Stimulated activated CD8-positive, alpha-beta memory T cell treated with anti-CD3 and anti-CD28 coated beads, Interleukin-15, amount 100 ng/mL, for 1 hour (primary cell): ENCODE data around the gene FSTL5.

Source experiments
- DNase-seq: peaks from one replicate; pipeline ENCODE4 v3.0.0-alpha.2; 2020; ENCODE audit warnings: low read depth

Gene FSTL5

DNA sequence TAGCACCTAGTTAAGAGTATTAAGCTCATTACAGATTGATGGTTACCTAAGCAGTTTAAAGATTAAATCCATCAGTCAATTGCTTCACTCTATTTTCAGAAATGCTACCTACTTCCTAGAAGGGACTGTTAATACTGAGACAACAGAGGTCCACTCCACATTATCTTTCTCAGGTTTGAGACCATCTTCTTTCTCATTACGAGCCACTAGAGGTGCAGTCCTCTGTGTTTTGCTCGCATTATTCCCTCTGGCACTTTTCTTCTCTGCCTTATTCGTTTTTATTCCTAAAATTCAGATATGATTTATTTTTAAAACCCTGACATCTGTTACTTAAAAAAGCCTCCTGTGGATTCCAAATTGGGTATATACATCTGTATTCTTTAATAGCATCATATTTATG is 459.1 kb downstream of the FSTL5 start:
- DNase-seq = no peak

DNA sequence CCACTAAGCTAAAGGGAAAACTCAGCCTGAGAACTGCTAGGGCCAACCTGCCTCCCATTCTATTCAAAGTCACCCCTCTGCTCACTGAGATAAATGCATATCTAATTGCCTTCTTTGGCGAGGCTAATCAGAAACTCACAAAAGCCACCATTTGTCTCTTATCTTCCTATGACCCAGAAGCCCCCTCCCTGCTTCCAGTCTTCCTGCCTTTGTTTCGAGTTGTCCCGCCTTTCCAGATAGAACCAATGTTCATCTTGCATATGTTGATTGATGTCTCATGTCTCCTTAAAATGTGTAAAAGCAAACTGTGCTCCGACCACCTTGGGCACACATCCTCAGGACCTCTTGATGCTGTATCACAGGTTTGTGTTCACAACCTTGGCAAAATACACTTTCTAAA is 459.8 kb downstream of the FSTL5 start:
- no peak for DNase-seq

DNA sequence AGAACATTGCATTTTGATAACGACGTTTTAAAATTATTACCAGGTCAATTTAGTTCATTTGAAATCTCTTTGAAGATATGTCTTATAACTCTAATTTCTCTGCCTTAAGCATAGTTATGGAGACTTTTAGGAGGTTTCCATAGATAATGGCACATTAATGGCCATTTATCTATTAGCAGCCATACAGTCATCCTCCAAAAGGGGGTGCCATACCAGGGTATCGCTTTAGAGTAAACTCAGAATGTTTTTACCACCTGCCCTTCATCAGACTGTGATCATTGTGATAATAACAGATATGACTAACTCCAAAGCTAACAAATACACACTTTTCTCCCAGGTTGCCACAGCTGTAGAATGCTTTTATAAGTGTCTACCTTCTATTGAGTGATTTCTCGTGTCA is 461.5 kb downstream of the FSTL5 start:
- DNase-seq = no peak

DNA sequence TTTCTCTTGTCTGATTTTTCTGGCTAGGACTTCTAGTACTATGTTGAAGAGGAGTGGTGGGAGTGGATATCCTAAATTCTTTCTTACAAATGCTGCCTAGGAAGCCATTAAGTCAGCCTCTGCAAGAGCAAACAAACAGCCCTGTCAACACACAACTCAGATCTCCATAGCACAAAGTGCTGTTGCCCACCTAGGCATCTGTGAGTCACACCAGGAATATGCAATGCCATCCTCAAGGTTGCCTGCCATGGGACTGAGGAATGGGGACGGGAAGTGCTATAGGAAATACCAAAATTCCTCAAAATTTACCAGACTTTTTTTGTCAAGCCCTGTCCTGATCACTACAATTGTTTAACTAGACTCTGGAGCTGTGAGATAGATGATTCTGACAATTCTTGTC is 466.9 kb downstream of the FSTL5 start:
- DNase-seq = no peak

DNA sequence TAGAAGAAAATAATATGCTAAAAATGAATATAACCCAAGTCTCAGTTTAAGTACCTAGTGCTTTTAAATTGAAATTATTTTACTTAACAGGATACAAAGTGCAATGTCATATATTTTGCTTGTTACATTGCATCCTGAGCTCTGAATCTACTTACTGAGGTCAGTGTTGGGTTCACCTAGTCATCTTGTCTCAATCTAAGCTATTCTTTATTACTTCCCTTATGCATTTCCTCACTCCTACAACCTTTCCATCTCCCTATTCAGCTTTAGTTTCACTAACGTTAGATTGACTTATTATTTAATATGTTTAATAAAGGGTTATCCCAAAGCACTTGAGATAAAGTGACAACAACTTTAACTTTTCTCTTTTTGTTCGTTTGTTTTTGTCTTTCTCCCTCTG is 483.7 kb downstream of the FSTL5 start:
- no peak for DNase-seq

DNA sequence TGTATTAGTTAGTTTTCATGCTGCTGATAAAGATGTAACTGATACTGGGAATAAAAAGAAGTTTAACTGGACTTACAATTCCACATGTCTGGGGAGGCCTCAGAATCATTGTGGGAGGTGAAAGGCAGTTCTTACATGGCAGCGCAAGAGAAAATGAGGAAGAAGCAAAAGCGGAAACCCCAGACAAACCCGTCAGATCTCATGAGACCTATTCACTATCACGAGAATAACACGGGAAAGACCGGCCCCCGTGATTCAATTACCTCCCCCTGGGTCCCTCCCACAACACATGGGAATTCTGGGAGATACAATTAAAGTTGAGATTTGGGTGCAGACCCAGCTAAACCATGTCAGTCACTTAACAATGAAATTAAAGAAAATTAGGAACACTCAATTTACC is 499.1 kb downstream of the FSTL5 start:
- no peak for DNase-seq

DNA sequence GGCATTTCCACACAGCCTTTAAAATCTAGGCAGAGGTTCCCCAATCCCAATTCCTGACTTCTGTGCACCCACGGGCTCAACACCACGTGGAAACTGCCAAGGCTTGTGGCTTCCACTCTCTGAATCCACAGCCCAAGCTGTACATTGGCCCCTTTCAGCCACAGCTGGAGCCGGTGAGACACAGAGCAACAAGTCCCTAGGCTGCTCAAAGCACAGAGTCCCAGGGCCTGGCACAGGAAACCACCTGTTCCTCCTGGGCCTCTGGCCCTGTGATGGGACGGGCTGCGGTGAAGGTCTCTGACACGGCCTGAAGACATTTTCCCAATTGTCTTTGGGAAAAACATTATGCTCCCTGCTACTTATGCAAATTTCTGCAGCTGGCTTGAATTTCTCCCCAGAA is 500.0 kb downstream of the FSTL5 start:
- DNase-seq = no peak

DNA sequence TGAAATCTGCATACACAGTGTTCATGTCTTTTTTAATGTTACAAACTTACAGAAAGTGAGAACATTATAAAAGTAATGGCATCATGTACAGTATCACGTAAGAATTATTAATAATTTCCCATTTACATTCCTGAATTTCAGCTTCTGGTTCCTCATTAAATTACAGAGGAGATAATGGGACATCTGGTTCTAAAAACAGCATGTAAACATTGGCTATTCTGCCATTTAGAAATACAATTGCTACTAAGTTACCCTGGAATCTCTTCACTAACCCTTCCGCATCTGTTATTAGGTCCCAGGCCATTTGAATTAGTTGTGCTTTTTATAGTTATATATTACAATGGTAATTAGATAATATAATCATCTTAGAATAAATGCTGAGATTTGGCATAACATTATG is 505.1 kb downstream of the FSTL5 start:
- no peak for DNase-seq

DNA sequence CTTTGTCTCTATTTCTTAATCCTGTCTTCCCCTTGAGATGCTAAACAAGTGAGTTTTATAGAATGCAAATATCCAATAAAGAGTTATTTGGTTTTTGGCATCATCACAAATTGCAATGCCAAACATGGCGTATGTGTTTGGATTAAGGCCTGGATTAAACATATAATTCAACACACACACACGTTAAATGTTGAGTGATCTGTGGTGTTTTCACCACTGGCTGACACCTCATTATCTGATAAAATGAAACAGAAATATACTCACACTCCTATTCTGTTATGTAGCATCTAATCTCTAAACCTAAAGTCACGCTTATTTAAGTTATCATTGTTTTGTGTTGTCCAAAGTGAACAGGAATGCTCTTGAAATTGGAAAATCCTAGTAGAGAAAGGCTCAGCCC is 506.2 kb downstream of the FSTL5 start:
- no peak for DNase-seq

DNA sequence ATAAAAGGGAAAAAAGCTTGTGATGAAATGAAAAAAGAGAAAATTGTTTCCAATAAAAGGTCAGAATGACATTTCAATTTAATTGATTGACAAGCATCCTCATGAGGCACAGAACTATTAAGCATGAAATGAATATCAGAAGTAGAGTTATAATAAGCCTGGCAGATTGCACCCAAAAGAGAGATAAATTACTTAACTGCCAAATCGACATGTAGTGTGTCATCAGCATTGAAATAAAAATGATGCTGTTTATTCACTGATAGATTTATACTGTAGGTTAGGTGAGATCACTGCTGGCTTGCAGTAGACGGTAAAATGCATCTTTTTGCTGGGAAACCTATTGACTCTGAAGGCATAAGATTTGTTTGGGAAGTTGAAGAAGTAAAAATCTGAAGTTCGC is 507.2 kb downstream of the FSTL5 start:
- DNase-seq = no peak

DNA sequence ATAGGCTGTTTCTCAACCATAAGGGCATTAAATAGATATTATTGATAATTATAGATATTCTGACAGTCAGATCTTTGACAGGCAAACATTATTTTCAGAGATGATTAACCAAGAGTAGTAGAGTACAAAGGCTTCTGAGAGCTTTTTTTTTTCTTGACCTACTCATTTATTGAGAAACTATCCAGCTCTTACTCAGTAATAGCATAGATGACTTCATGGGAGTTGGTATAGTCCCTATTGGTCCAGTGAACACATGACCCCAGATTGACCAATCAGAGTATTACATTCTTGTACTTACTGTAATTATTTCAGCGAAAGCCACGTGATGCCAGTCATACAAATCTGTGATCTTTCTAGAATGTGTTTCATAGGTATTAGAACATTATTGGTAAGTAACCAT is 508.7 kb downstream of the FSTL5 start:
- no peak for DNase-seq

DNA sequence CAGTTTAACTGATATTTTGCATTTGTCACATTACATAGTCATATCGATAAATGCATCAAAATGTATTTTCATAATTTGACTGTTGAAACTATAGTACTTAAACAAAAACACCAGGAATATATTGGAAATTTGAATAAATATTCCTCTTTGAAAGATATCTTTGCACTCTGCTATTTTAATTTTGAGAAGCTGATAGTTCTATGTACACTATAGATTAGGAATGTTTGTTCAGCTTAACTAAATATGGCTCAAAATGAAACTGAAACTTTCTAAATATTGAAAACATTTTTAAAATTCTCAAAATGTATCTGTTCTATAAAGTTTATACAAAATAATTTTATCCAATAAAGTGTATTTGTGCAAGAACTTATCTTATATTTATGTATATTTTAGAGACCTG is 510.1 kb downstream of the FSTL5 start:
- DNase-seq = no peak

DNA sequence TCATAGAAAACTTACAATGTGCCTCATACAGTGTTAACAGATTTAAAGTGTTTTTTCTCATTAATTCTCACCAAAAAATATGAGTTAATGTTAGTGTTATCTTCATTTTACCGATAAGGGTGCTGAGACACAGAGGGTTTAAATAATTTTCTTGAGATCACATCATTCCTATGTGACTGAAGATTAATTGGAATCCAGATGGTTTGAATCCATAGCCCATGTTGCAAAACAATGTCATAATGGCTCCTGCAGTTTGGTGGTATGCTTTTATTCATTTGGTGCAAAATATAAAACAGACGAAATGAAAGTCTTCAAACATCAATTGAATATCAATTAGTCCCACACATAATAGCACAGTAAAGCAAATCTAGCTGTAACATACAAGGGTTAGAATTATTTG is 512.2 kb downstream of the FSTL5 start:
- no peak for DNase-seq

DNA sequence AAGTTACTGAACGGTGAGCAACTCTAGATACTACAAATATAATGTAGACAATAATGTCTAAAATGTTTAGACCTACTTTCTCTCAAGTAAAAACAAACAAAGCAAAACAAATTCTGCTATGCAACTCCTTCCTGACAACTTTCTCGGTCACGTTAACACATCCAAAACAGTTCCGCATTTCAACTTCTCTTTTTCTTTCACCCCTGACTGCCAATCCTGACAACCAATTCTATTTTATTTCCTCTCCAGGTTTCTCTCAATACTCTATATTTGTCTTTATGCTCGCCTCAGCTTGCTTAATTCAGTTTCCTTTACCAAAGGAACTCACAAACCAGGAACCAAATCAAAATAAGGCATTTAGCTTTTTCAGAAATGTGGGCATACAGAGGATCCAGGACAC is 513.0 kb downstream of the FSTL5 start:
- DNase-seq = no peak

DNA sequence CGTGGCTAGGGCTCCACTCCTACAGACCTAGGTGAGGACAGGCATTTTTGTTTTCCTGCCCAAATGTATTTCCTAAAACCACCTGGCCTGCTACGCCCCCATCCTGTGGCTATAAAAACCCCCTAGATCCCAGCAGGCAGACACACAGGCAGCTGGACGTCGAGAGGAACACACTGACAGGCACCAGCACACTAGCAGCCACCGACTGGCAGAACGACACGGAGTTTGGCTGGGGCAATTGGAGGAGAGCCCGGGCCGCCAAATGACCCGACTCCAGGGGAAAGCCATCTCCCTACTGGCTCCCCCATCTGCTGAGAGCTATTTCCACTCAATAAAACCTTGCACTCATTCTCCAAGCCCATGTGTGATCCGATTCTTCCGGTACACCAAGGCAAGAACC is 516.0 kb downstream of the FSTL5 start:
- DNase-seq = no peak

DNA sequence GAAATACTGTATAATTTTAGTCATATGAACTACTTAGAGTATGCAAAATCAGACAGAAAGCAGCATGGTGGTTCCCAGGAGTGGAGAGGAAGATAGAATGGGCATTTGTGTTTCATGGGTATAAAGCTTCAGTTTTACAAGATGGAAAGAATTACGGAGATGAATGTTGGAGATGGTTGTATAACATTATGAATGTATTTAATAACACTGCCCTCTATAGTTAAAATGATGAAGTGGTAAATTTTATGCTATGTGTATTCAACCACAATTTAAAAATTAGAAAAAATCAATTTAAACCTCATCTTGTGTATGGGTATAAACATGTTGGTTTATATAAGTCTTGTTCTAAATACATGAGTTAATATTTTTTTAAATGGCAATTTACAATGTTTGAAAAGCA is 521.1 kb downstream of the FSTL5 start:
- DNase-seq = no peak

DNA sequence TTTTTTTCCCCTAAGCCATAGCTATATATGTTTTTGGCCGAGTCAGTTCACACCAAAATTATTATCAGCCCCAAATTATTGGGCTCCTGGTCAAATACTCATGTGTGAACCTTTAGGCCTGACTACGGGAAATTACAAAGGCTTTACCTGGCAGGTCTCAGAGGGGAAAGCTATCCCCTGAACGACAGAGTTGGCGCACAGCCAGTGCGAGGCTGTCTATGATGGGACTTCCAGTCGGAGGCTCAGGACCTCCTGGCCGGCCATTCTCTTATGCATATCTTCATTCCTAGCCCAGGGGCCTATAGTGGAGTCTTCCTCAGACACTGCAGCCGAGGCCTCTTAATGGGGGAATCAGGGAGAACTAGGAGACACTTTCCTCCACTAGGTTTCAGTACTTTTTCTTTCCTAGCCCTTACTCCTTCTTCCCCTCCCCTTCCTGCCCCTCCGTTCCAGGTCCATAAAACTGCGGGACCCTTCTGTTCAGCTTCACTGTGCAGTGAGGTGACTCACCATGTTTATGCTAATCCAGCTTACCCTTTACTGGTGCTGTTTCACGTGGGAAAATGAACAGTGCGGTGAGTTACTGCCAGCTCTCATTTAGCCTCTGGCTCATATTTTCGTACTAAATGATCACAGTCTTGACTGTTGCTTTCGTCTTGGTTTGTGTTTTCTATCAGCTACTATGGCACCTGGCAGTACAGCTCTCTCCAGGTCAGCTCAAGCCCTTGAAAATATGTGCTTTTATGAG is 533.9 kb downstream of the FSTL5 start:
- no peak for DNase-seq

DNA sequence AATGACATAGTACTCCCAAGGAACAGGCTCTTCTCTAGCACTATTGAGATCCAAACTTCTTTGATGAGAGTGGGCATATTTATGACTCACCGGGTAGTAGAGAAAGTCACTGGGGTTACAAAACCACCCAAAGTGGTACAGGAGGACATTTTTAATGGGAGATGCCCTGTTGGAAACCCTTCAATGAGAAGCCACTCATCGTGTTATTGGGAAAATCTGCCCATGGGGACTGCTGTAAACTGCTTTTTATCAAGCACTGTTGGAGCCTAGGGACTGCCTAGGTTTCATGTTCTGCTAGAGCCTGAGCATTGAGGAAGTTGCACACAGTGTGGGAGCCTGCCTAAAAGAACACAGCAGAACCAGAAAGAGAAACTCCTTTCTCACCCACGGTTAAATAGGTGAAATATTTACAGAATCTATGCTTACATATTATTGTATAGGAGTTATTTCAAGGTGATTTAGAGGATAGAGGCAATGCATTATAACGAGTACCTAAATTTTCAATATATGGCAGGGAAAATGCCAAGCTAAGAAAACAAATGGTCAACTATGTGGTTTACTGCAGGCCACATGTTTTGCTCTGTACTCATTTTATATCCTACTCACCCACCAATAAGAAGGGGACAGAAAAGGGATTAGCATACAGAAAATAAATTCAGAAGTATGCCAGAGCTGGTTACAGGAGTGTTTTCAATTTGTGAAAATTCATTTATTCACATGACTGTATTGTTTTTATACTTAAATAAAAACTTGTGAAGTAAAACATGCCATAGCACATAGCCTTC is 559.1 kb downstream of the FSTL5 start:
- DNase-seq = no peak

DNA sequence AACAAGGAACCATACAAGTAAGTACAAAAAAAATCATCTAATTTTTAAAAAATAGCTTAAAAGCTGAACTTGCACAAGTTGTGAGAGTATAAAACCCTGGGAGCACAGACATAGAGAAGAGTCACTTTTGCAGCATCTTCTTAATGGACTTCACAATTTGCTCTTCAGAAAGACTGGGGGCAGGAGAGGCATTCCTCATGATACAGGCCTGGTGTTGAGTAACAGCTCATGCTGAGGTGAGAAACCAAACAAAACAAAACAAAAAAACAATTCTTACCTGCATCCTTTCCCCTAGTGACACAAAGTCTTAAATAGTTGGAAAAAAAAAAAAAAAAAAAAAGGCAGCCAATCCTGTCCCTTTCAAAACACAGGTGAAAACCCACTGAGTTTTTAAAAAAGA is 562.8 kb downstream of the FSTL5 start:
- no peak for DNase-seq

DNA sequence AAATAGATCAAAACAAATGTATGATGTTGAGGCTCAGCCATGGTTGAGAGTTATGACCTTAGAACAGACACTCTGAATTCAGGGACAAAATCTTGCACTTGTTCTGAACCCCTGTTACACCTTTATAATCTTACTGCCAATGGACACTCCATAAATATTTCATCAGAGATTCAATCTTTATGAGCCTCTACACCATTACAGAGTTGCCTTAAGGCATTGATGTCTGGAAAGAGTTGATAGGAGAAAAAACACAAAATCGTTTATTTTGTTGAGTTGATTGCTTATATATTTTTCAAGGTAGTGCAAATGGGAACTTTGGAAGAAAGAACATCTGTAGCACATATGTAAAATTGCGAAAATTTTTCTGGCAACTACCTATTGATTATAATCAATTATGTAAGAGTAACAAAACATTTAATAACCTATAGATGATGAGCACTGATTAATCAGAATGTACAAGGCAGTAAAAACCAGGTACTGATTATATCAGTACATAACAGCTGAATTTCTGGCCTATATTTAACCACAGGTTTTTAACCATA is 568.5 kb downstream of the FSTL5 start:
- no peak for DNase-seq

DNA sequence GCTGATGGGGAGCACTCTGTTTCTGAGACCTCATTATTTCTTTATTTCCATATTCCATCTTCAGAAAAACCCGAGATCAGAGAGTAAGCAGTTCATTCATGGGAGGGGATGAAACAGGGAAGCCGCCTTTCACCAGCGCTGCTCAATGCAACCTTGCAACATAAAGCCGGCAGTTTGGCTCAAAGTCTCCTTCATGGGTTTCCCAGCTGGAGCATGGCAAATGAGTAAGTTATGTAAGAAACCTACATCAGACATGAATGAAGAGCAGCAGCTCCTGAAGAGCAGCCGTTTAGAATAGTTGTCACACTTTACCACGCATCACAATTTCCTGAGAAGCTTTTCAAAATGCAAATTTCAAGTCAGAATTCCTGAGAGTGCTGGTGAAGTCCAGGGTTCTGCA is 578.8 kb downstream of the FSTL5 start:
- DNase-seq = no peak

DNA sequence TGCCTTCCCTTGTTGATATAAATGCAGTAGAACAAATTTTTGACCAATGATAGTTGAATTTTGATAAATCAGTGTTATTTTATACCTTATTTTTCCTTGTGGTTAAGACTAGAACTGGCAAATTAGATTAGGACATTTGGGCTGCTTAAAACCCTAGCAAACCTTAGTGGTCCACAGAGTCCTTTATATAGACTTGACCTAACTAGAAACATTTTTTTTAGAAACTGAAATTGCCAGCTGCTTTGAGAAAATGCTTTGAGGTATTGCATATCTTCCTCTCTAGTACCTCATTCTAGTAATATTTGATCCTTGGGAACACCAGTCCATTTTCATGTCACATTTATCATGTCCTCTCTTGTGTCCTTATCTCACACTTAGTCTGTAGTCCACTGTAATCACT is 580.3 kb downstream of the FSTL5 start:
- DNase-seq = no peak
